A673 (cell line): ENCODE measurements around the gene FCRL4. TPM values are rescaled to one million over a fixed set of nuclear protein-coding genes. Genes with fewer than 3 reads are reported as not detected.
A peak's percentile ranks its signal among the peaks of the same experiment; 100 is the strongest.

ENCODE experiments used
- BruUV-seq: library from RNA; stranded (reverse); fragments of 400-500 nt; replicated peaks from 2 replicates; lab custom pipeline; 2021; lab: Mats Ljungman, UMichigan
- CTCF ChIA-PET: fragments of 300-600 bp; sonication (Branson Sonifier 250); formaldehyde crosslinking; loops from one replicate; lab custom pipeline; 2022; ENCODE audit warnings: antibody characterized with exemption; lab: Charles Lee
- POLR2A ChIA-PET: fragments of 300-600 bp; sonication (Branson Sonifier 250); formaldehyde crosslinking; loops from one replicate; lab custom pipeline; 2022; ENCODE audit warnings: antibody characterized with exemption; ENCODE audit not compliant: low non-redundant PET; lab: Charles Lee
- DNase-seq: peaks from one replicate; pipeline ENCODE4 v3.0.0-alpha.2; 2015; ENCODE audit warnings: low spot score
- H3K27ac ChIP-seq: fragments of 200-600 bp; sonication (generic); 2 replicates; pipeline ENCODE4 v1.5.1; 2016; ENCODE audit warnings: mixed run types, low read depth, mild to moderate bottlenecking, mixed read lengths, antibody characterized with exemption, low read length; ENCODE audit not compliant: poor library complexity, severe bottlenecking
- H3K27me3 ChIP-seq: fragments of 200-600 bp; sonication (generic); replicated peaks from 2 replicates; pipeline ENCODE4 v1.6.1; 2017; ENCODE audit warnings: mixed run types, low read depth, mild to moderate bottlenecking, mixed read lengths, antibody characterized with exemption, low read length; ENCODE audit not compliant: insufficient read depth, poor library complexity
- H3K36me3 ChIP-seq: fragments of 200-600 bp; sonication (generic); 2 replicates; pipeline ENCODE4 v1.6.1; 2016; ENCODE audit warnings: mixed run types, mild to moderate bottlenecking, mixed read lengths, antibody characterized with exemption, low read length; ENCODE audit not compliant: insufficient read depth, poor library complexity, severe bottlenecking
- H3K4me1 ChIP-seq: fragments of 200-600 bp; sonication (generic); 2 replicates; pipeline ENCODE4 v1.6.1; 2017; ENCODE audit warnings: mixed run types, mild to moderate bottlenecking, mixed read lengths, antibody characterized with exemption, low read length; ENCODE audit not compliant: insufficient read depth, poor library complexity, severe bottlenecking
- H3K4me3 ChIP-seq: fragments of 200-600 bp; sonication (generic); 2 replicates; pipeline ENCODE4 v1.5.1; 2016; ENCODE audit warnings: low read depth, mixed run types, mild to moderate bottlenecking, mixed read lengths, low read length; ENCODE audit not compliant: poor library complexity, severe bottlenecking
- H3K9me3 ChIP-seq: fragments of 200-600 bp; sonication (generic); 2 replicates; pipeline ENCODE4 v1.6.1; 2016; ENCODE audit warnings: mixed run types, low read depth, mild to moderate bottlenecking, mixed read lengths, antibody characterized with exemption, low read length; ENCODE audit not compliant: poor library complexity, severe bottlenecking
- CTCF ChIP-seq: fragments of 300-800, 200-600 bp; sonication (generic); conservative IDR thresholded peaks from 2 replicates; pipeline ENCODE4 v1.5.1; 2017; ENCODE audit warnings: low read depth, mild to moderate bottlenecking, antibody characterized with exemption, low read length, moderate library complexity, mixed read lengths
- EZH2 ChIP-seq: fragments of 200-600 bp; sonication (generic); IDR thresholded peaks from 2 replicates; pipeline ENCODE4 v1.6.1; 2017; ENCODE audit warnings: borderline replicate concordance, low read depth, mild to moderate bottlenecking, mixed read lengths, antibody characterized with exemption, low read length; ENCODE audit not compliant: poor library complexity, severe bottlenecking
- intact Hi-C: fragments of 100-400 bp; cut with micrococcal nuclease; formaldehyde crosslinking; loops from one replicate; pipeline ENCODE4 v1.10.0; 2022; ENCODE audit not compliant: unreplicated experiment
- total RNA-seq: library from RNA; stranded (reverse); gene quantifications from 2 replicates; pipeline ENCODE4 v1.2.3, GENCODE V29; 2021

FCRL4 gene
- total RNA-seq, 1 experiment from 2014 or later = not detected

- H3K36me3 ChIP-seq = no peaks in the 10 kb centered on the region
- CTCF ChIA-PET = no interaction called here
- POLR2A ChIA-PET = no interaction called here
- no peak overlapping the region for H3K27ac ChIP-seq
- TF ChIP-seq CTCF (no peak), EZH2 (no peak)
- H3K27me3 ChIP-seq = peaks cover 9% of the 10 kb centered on the region
- H3K4me1 ChIP-seq = no peaks in the 10 kb centered on the region
- DNase-seq = no peak
- H3K4me3 ChIP-seq = no peak overlapping the region
- BruUV-seq = no TSS peak
- intact Hi-C loops = no loop called here
- no peaks in the 10 kb centered on the region for H3K9me3 ChIP-seq
Observed at GRCh38 chr1:157639800-157640199, 41.9 kb upstream of the FCRL4 start.

- TF ChIP-seq EZH2 (no peak), CTCF (no peak)
- Histone ChIP-seq H3K4me3 (no peak overlapping the region), H3K9me3 (no peaks in the 10 kb centered on the region), H3K27ac (no peak overlapping the region), H3K4me1 (no peaks in the 10 kb centered on the region), H3K27me3 (peaks cover 68% of the 10 kb centered on the region), H3K36me3 (no peaks in the 10 kb centered on the region)
- DNase-seq = no peak
- BruUV-seq = no TSS peak
- CTCF ChIA-PET = no interaction called here
- intact Hi-C loops = no loop called here
- POLR2A ChIA-PET = no interaction called here
Observed at GRCh38 chr1:157628773-157629172, 30.9 kb upstream of the FCRL4 start.

- Histone ChIP-seq H3K27ac (no peak overlapping the region), H3K9me3 (no peaks in the 10 kb centered on the region), H3K4me1 (no peaks in the 10 kb centered on the region), H3K27me3 (peaks cover 42% of the 10 kb centered on the region), H3K4me3 (no peak overlapping the region), H3K36me3 (no peaks in the 10 kb centered on the region)
- TF ChIP-seq EZH2 = no peak
- TF ChIP-seq CTCF = peak; percentile 71
- peak; percentile 12 for DNase-seq
- intact Hi-C loops = loop anchor here (1.0 kb wide), 1 partner anchor 47 kb away; no protein-coding TSS in a partner anchor
- BruUV-seq = no TSS peak
- ChIA-PET POLR2A (no interaction called here), CTCF (no interaction called here)
Observed at GRCh38 chr1:157626099-157626498, 28.2 kb upstream of the FCRL4 start.
